A549 treated with dexamethasone at 1 μM for 4 hours (cell line): Measurements from ENCODE around the gene EPC1. TPM values are rescaled to one million over a fixed set of nuclear protein-coding genes. Genes with fewer than 3 reads are reported as not detected.

Experiments
- total RNA-seq: library from RNA; stranded (reverse); fragments of 200-300 nt; extraction: Qiagen RNA extraction; gene quantifications from 5 replicates; pipeline ENCODE4 v1.2.3, GENCODE V29; 2022

The EPC1 gene, protein sequence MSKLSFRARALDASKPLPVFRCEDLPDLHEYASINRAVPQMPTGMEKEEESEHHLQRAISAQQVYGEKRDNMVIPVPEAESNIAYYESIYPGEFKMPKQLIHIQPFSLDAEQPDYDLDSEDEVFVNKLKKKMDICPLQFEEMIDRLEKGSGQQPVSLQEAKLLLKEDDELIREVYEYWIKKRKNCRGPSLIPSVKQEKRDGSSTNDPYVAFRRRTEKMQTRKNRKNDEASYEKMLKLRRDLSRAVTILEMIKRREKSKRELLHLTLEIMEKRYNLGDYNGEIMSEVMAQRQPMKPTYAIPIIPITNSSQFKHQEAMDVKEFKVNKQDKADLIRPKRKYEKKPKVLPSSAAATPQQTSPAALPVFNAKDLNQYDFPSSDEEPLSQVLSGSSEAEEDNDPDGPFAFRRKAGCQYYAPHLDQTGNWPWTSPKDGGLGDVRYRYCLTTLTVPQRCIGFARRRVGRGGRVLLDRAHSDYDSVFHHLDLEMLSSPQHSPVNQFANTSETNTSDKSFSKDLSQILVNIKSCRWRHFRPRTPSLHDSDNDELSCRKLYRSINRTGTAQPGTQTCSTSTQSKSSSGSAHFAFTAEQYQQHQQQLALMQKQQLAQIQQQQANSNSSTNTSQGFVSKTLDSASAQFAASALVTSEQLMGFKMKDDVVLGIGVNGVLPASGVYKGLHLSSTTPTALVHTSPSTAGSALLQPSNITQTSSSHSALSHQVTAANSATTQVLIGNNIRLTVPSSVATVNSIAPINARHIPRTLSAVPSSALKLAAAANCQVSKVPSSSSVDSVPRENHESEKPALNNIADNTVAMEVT
- 14.5 to 20.0 TPM (median 15.6 TPM) in 5 replicates for total RNA-seq

DNA sequence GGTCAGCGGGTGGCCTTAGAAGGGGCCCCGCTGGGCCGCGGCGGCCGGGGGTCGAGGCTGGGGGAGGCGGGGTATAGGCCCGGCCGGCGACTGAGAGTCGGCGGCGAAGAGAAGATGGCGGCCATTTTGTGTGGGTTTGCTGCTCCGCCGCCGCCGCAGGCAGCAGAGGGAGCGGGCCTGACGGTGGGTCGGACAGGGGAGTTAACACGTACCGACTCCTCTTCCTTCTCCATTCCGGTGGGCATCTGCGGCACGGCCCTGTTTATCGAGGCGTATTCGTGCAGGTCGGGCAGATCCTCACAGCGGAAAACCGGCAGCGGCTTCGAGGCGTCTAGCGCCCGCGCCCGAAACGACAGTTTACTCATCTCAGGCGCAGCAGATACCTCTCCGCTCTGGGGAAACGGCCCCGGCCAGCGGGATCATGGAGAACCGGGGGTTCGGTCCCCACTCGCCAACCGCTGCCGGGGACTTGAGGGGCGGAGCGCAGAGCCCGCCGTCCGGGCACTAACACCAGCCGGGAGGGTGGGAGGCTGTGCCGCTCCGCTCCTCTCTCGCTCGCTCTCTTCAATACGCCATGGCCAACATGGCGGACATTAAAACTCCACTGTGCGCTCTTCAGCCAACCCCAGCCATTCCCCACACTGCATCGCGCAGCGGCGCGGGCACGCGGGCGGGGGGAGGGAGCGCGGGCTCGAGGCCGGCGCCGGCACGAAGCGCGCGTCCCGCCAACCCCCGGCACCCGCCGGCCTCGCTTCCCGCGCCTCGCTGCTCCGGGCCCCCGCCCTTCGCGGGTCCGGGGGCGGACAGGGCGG is at the start of gene EPC1:
EPC1 (minus strand) TSS at position 608 of the 812 bp plus-strand sequence; CDS start at position 365, 243 bp downstream.

Other genes with a start within 250 kb of the EPC1 start
- gene CCDC7, start 99.0 kb upstream of the EPC1 start, total RNA-seq: 0.46 to 0.93 TPM (median 0.71 TPM) in 5 replicates